Ovary (tissue), 9 donors: ENCODE data around the gene COL25A1. TPM values are rescaled to one million over a fixed set of nuclear protein-coding genes. Genes with fewer than 3 reads are reported as not detected.
"Not testable (repeated sequence)": the region's sequence is repeated elsewhere in the genome, so short reads cannot be mapped to it uniquely, and the experiment has no call there.

ENCODE experiments used
- DNase-seq, 5 donors: peaks; one replicate each; pipeline ENCODE4 v3.0.0-alpha.2; 2019 to 2020
- H3K27ac ChIP-seq, 2 donors: fragments of 200-600 bp; one replicate each; pipeline versions ENCODE4 v1.5.1 to v1.8.0; 2019 to 2022
- H3K27me3 ChIP-seq: fragments of 200-600 bp; one replicate; pipeline ENCODE4 v1.8.0; 2022
- H3K36me3 ChIP-seq: fragments of 200-600 bp; sonication (generic); one replicate; pipeline ENCODE4 v1.5.1; 2019
- H3K4me1 ChIP-seq: one replicate; pipeline ENCODE4 v1.8.1; 2013; ENCODE audit warnings: mild to moderate bottlenecking, moderate library complexity; ENCODE audit not compliant: insufficient read depth
- H3K4me3 ChIP-seq: fragments of 200-600 bp; sonication (generic); one replicate; pipeline ENCODE4 v1.5.1; 2017
- H3K9me3 ChIP-seq, 2 donors: fragments of 200-600 bp in 1 of 2; sonication (generic) in 1 of 2; one replicate each; pipeline versions ENCODE4 v1.5.1 to v1.8.1; 2013 to 2019; ENCODE audit warnings: mild to moderate bottlenecking in 1 of 2, moderate library complexity in 1 of 2
- CTCF ChIP-seq, 3 donors: fragments of 450-650 bp in 2 of 3; fragments of 200-600 bp in 1 of 3; IDR thresholded peaks; one replicate each; pipeline versions ENCODE4 v1.5.1 to v1.8.0; 2016 to 2022; ENCODE audit warnings: antibody characterized with exemption in 3 of 3, mild to moderate bottlenecking in 1 of 3
- EP300 ChIP-seq: sonication (generic); formaldehyde crosslinking; IDR thresholded peaks from one replicate; pipeline ENCODE4 v1.6.1; 2017; ENCODE audit warnings: antibody characterized with exemption
- POLR2A ChIP-seq: fragments of 450-650 bp; IDR thresholded peaks from one replicate; pipeline ENCODE4 v1.6.1; 2017; ENCODE audit warnings: antibody characterized with exemption, mild to moderate bottlenecking, moderate library complexity
- WGBS, 3 donors: extraction: QIAGEN DNeasy Blood & Tissue Kit in 1 of 3; methylation state at CpG; one replicate each; pipeline versions ENCODE4 v1.1.5 to v1.1.7; 2013 to 2017; 5-methylcytosine and 5-hydroxymethylcytosine counted together
- intact Hi-C, 4 donors: fragments of 100-400 bp; cut with DNase I; formaldehyde crosslinking; loops; one replicate each; pipeline versions ENCODE4 v1.11.0 to v1.15.1; 2022 to 2023
- polyA plus RNA-seq, 2 donors: library from polyadenylated mRNA; stranded (reverse); fragments of 200-250 nt in 1 of 2; fragments of 350-450 nt in 1 of 2; fragmentation: Illumina TruSeq in 1 of 2; extraction: RNeasy Lipid Tissue Mini Kit (QIAGEN cat#74804) in 1 of 2; gene quantifications; one replicate each; pipeline ENCODE4 v1.2.3, GENCODE V29; 2013 to 2014
- total RNA-seq, 7 donors: library from RNA; depleted of rRNA in 2 of 7; stranded (reverse); fragments of >200 nt in 2 of 7; fragmentation: NEBNext Ultra II Directional in 3 of 7; extraction: Animal tissue kit (Norgen Biotek cat#: 25700) in 3 of 7; gene quantifications; one replicate each; pipeline versions ENCODE4 v1.1.0 to v1.2.4, GENCODE V29; 2016 to 2023
- donor health status: DM: no; HTN: no; CAD: no; lungs with moderate emphysema.
- donor health status: DM: no; HTN: no; CAD: no.
- donor health status: Bipolar disorder and iron deficiency.
- donor health status: DM: yes; HTN: yes; CAD: no.
- donor health status: DM: no; HTN: no; CAD: no.
- donor health status: DM: yes; HTN: yes; CAD: no.

The COL25A1 gene
- total and polyA plus RNA-seq, 9 donors, result 0.25 to 3.2 (median 0.77) TPM

DNA sequence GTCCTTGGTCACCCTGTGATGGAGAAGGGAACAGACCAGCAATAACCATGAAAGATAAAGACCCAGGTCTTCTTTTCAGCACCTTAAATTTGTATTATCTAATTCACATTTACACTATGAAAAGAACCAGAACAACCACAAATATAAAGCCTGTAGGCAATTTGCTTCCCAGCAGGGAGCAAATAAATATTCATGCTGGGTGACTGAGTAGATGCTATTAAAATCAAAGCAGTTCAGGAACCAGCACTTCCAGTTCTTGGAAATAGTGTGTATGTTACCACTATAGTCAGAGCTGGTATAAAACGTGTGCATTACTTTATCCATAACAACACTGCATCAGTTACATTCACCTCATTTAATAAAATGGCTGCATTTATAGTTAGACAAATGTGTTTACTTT is 361.8 kb downstream of the COL25A1 start:
- no peak overlapping the region for H3K4me3 ChIP-seq
- TF ChIP-seq CTCF (IDR thresholded peaks at IDR 0.05), result no peak
- no peak for TF ChIP-seq EP300
- no peak for TF ChIP-seq POLR2A
- no peaks in the 10 kb centered on the region for H3K4me1 ChIP-seq
- no peaks in the 10 kb centered on the region for H3K27me3 ChIP-seq
- H3K9me3 ChIP-seq, result no peaks in the 10 kb centered on the region
- H3K36me3 ChIP-seq, result no peaks in the 10 kb centered on the region
- intact Hi-C loops, result no loop called here
- H3K27ac ChIP-seq, result no peak overlapping the region
- DNase-seq, result no peak
- 89 to 100% (median 97%) methylated on average over 1 of the region's 1 CpG for WGBS, 3 donors

- H3K4me3 ChIP-seq, result no peak overlapping the region
- no peak for DNase-seq
- intact Hi-C loops, result no loop called here
- H3K4me1 ChIP-seq, result no peaks in the 10 kb centered on the region
- 91 to 94% (median 92%) methylated on average over 5 of the region's 5 CpGs for WGBS, 3 donors
- H3K27me3 ChIP-seq, result no peaks in the 10 kb centered on the region
- no peak for TF ChIP-seq POLR2A
- TF ChIP-seq CTCF (IDR thresholded peaks at IDR 0.05), result no peak
- TF ChIP-seq EP300, result no peak
- H3K27ac ChIP-seq, result no peak overlapping the region
- no peaks in the 10 kb centered on the region for H3K36me3 ChIP-seq
- no peaks in the 10 kb centered on the region for H3K9me3 ChIP-seq
These were observed 362.3 kb downstream of the COL25A1 start for GRCh38 chr4:108940149-108940548.

DNA sequence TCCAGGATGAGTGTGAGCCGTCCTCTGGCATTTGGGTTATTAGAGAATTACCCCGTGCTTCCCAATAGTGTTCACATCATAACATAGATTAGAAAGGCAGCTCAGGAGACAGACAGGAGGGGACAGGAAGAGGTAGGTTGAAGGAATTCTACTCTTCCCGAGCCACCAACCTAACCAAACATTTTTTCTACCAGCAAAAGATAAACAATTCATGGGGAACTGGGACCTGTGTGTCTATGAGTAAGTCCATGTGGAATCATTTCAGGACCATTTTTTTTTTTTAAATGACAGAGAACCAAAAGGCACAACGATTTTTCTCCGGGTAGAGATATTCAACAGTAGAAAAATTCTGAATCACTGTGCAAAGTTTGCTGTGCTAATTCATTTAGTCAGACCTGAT is 365.4 kb downstream of the COL25A1 start:
- no peak for TF ChIP-seq POLR2A
- TF ChIP-seq CTCF (IDR thresholded peaks at IDR 0.05), result no peak
- TF ChIP-seq EP300, result no peak
- no peaks in the 10 kb centered on the region for H3K36me3 ChIP-seq
- H3K4me3 ChIP-seq, result no peak overlapping the region
- intact Hi-C loops, result no loop called here
- no peak for DNase-seq
- no peaks in the 10 kb centered on the region for H3K4me1 ChIP-seq
- H3K27ac ChIP-seq, result no peak overlapping the region
- H3K9me3 ChIP-seq, result no peaks in the 10 kb centered on the region
- H3K27me3 ChIP-seq, result no peaks in the 10 kb centered on the region
- WGBS, 3 donors, result 71 to 79% (median 78%) methylated on average over 5 of the region's 5 CpGs

GRCh38 chr4:108933925-108934324 is 368.5 kb downstream of the COL25A1 start:
- H3K4me3 ChIP-seq, H3K27me3 ChIP-seq, H3K4me1 ChIP-seq, intact Hi-C loops, DNase-seq, H3K27ac ChIP-seq, H3K36me3 ChIP-seq, H3K9me3 ChIP-seq: not testable (repeated sequence)
- 95 to 96% (median 95%) methylated on average over 5 of the region's 5 CpGs for WGBS, 3 donors

GRCh38 chr4:108933046-108933445 is 369.4 kb downstream of the COL25A1 start:
- 65 to 75% (median 73%) methylated on average over 3 of the region's 3 CpGs for WGBS, 3 donors
- no peak for DNase-seq
- TF ChIP-seq EP300 (no peak), POLR2A (no peak), CTCF (IDR thresholded peaks at IDR 0.05) (no peak)
- Histone ChIP-seq H3K4me3 (no peak overlapping the region), H3K36me3 (no peaks in the 10 kb centered on the region), H3K4me1 (no peaks in the 10 kb centered on the region), H3K27ac (no peak overlapping the region), H3K9me3 (no peaks in the 10 kb centered on the region), H3K27me3 (no peaks in the 10 kb centered on the region)
- intact Hi-C loops, result no loop called here
